Mesothelial cell of epicardium (in vitro differentiated cells): Measurements from ENCODE around the gene KANK4. TPM values are rescaled to one million over a fixed set of nuclear protein-coding genes. Genes with fewer than 3 reads are reported as not detected.

Source experiments
- DNase-seq, 2 experiments: peaks; one replicate each; pipeline ENCODE4 v3.0.0; 2021; ENCODE audit warnings: low spot score in 2 of 2; ENCODE audit not compliant: unreplicated experiment in 2 of 2
- H3K27ac Mint-ChIP-seq: 2 replicates; pipeline ENCODE4 v1.8.0; 2021; ENCODE audit warnings: mixed read lengths
- H3K27me3 Mint-ChIP-seq: 2 replicates; pipeline ENCODE4 v1.8.0; 2021; ENCODE audit warnings: low read depth, mixed read lengths
- H3K36me3 Mint-ChIP-seq: 2 replicates; pipeline ENCODE4 v1.8.0; 2021; ENCODE audit warnings: mixed read lengths
- H3K4me1 Mint-ChIP-seq: 2 replicates; pipeline ENCODE4 v1.8.0; 2021; ENCODE audit warnings: mixed read lengths
- H3K4me3 Mint-ChIP-seq: 2 replicates; pipeline ENCODE4 v1.8.0; 2021; ENCODE audit warnings: mild to moderate bottlenecking, moderate library complexity, mixed read lengths
- H3K9me3 Mint-ChIP-seq: 2 replicates; pipeline ENCODE4 v1.8.0; 2021; ENCODE audit warnings: mixed read lengths
- CTCF ChIP-seq: fragments of 200-600 bp; sonication (generic); IDR thresholded peaks from one replicate; pipeline ENCODE4 v1.5.0; 2021; ENCODE audit warnings: antibody characterized with exemption; ENCODE audit not compliant: unreplicated experiment
- total RNA-seq: library from RNA; stranded (reverse); gene quantifications from 3 replicates; pipeline ENCODE4 v1.2.1, GENCODE V29; 2021

KANK4 gene
- total RNA-seq, 1 donor from 2014 or later = 34.3 TPM

- Mint-ChIP-seq H3K36me3 (no peaks in the 10 kb centered on the region), H3K27ac (no peak overlapping the region), H3K27me3 (peaks cover 23% of the 10 kb centered on the region), H3K4me1 (peaks cover 15% of the 10 kb centered on the region), H3K9me3 (no peaks in the 10 kb centered on the region), H3K4me3 (peak overlapping the region; percentile 65)
- DNase-seq = no peak
- no peak for TF ChIP-seq CTCF
Measured at GRCh38 chr1:62196086-62196690, 123.0 kb downstream of the KANK4 start.

DNA sequence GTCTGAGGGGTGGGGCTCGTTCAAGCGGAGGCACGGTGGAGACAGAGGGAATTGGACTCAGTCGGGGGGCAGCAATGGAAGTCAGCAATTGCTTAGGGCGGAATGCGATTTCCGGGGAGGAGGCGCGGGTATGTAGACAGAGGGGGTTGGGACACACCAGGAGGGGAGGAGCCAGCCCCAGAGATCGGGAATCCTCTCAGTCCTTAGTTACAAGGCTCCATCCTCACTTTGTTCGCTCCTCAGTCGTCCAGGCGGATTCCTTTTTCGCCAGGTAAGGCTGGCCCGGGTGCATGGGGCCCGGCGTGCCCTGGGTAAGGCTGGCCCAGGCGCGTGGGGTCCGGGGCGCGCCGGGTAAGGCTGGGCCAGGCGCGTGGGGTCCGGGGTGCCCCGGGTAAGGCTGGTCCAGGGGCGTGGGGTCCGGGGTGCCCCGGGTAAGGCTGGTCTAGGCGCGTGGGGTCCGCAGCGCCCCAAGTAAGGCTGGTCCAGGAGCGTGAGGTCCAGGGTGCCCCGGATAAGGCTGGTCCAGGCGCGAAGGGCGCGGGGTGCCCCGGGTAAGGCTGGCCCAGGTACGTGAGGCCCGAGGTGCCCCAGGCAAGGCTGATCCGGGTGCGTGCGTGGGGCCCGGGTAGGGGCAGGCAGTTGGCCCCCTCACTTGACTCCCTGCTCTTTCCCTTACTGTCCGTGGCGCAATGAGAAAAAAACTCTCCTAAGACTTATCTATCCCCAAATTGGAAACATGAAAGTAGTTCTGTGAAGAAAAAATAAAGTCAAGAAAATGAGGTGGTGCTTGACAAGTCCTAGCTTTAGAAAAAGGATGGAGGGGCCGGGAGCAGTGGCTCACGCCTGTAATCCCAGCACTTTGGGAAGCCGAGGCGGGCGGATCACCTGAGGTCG lies 124.3 kb downstream of the KANK4 start, which contains the start of gene L1TD1:
Gene L1TD1 (plus strand): TSS at position 199 of the 894 bp plus-strand sequence. CDS start 11,780 bp downstream, outside the sequence.
- Mint-ChIP-seq H3K4me1 (peaks cover 15% of the 10 kb centered on the region), H3K4me3 (peak within 1 kb of the TSS; percentile 65), H3K27ac (peak within 1 kb of the TSS; percentile 50), H3K27me3 (peaks cover 23% of the 10 kb centered on the region), H3K9me3 (no peaks in the 10 kb centered on the region), H3K36me3 (no peaks in the 10 kb centered on the region)
- peak in 1 of 2 experiments; percentile 55 for DNase-seq
- TF ChIP-seq CTCF = no peak

GRCh38 chr1:62188111-62188510 lies 131.1 kb downstream of the KANK4 start:
- no peak overlapping the region for H3K27ac Mint-ChIP-seq

GRCh38 chr1:62187548-62187947 lies 131.7 kb downstream of the KANK4 start:
- H3K9me3 Mint-ChIP-seq = peaks cover 2% of the 10 kb centered on the region
- no peak for DNase-seq
- H3K27me3 Mint-ChIP-seq = no peaks in the 10 kb centered on the region
- H3K4me1 Mint-ChIP-seq = peaks cover 17% of the 10 kb centered on the region
- H3K36me3 Mint-ChIP-seq = no peaks in the 10 kb centered on the region
- H3K4me3 Mint-ChIP-seq = no peak overlapping the region
- TF ChIP-seq CTCF = no peak
- H3K27ac Mint-ChIP-seq = no peak overlapping the region

More at GRCh38 chr1:62188111-62188510, 131.1 kb downstream of the KANK4 start:
- Mint-ChIP-seq H3K27me3 (no peaks in the 10 kb centered on the region), H3K4me1 (peaks cover 14% of the 10 kb centered on the region), H3K4me3 (no peak overlapping the region), H3K36me3 (no peaks in the 10 kb centered on the region), H3K9me3 (peaks cover 2% of the 10 kb centered on the region)
- TF ChIP-seq CTCF = no peak
- no peak for DNase-seq

Other genes with a start within 250 kb of the KANK4 start
- 5.3 to 5.5 TPM (median 5.5 TPM) in 3 replicates for gene L1TD1, start 124.6 kb downstream of the KANK4 start, total RNA-seq
- 24.4 to 25.1 TPM (median 24.8 TPM) in 3 replicates for gene USP1, start 117.6 kb upstream of the KANK4 start, total RNA-seq